T-helper 2 cell (primary cell): ENCODE measurements around the gene RHOF.
"Not testable (repeated sequence)": the region's sequence is repeated elsewhere in the genome, so short reads cannot be mapped to it uniquely, and the experiment has no call there.

Experiments used
- DNase-seq, 5 experiments: peaks; one replicate each; pipeline versions ENCODE4 v3.0.0 to v3.0.0-alpha.2; 2012 to 2022

The RHOF gene

DNA sequence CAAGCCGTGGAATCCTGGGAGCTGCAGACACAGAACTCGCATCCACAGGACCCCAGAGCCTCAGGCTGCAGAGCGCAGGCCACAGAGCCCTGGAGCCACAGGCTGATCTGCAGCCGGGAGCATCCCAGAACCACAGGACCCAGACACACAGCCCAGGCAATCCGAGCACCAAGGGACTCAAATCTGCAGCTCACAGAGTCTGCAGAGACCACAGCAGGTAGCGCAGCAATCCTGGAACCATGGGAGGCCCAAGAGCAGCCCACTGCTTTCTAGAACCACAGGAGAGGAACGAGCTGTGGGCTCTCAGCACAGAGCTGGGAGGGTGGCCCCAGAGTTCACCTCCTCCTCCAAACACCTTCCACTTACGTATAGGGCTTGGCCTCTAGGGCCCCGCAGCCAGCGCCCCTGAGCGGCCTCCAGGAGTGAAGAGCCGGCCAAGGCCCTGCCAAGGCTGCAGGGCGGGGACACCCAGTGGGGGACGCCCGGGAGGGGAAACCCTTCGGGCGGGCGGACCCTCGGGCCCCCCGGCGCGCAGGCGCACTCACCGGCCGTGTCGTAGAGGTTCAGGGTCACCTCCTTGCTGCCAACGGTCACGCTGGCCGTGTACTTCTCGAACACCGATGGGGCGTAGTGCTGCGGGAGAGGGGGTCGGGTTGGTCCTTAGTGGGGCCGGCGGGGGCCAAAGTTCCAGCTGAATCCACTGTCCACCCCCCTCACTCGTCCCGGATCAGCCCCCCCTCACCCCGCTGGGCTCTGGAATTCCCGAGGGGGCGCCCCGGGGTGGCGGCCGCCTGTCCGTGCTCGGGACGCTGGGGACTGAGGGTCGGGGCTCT lies 665 bp downstream of the RHOF start:
- DNase-seq = peak in 3 of 5 experiments; percentile 50 to 78 (median 60)

DNA sequence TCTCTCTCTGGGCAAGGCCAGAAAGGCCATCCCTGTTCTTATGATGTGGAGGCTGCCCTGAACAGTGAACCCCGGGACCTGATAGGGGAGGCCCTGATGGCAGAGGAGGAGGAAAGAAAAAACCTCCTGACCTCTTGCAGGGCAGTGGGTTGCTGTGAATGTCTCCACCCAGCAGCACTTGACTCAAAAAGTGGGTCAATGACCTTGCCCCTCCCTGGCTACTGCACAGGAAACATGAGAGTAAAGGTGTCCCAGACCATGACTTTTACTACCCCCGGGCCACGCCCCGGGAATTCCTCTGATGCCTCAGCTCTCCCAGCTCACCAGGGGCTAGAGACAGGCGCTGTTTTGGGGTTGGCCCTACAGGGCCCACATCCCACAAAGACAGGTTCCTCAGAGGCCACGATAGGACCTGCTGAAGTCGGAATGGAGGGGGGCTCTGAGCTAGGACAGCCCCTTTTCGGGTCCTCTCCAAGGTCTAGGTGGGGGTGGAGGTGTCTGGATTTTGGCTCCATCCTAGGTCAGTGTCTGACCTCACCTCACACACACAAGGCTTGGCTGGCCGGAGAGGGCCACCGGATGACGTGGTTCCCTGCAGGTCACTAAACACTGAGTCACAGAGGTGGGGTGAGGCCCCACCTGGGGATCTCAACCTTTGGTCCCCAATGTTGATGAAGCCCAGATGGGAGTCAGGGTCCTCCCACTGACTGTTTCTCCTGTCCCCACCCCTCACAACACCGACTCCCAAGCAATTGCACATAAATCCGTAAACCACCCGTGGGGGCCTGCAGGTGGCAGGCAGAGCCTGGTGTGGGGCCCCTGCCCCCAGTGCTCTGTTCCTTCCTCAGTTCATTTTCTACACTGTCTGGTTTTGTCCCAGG lies 1.6 kb downstream of the RHOF start:
- peak in 2 of 5 experiments; percentile 31 to 69 for DNase-seq

DNA sequence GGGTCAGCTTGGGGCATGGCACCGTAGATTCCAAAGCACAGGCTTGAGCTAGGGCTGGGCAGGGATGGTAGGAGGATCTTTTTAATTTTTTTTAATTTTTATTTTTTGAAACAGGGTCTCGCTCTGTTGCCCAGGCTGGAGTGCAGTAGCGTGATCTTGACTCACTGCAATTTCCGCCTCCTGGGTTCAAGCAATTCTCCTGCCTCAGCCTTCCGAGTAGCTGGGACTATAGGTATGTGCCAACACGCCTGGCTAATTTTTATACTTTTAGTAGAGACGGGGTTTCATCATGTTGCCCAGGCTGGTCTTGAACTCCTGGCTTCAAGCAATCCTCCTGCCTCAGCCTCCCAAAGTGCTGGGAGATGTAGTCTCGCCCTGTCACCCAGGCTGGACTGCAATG lies 2.7 kb downstream of the RHOF start:
- not testable (repeated sequence) for DNase-seq

DNA sequence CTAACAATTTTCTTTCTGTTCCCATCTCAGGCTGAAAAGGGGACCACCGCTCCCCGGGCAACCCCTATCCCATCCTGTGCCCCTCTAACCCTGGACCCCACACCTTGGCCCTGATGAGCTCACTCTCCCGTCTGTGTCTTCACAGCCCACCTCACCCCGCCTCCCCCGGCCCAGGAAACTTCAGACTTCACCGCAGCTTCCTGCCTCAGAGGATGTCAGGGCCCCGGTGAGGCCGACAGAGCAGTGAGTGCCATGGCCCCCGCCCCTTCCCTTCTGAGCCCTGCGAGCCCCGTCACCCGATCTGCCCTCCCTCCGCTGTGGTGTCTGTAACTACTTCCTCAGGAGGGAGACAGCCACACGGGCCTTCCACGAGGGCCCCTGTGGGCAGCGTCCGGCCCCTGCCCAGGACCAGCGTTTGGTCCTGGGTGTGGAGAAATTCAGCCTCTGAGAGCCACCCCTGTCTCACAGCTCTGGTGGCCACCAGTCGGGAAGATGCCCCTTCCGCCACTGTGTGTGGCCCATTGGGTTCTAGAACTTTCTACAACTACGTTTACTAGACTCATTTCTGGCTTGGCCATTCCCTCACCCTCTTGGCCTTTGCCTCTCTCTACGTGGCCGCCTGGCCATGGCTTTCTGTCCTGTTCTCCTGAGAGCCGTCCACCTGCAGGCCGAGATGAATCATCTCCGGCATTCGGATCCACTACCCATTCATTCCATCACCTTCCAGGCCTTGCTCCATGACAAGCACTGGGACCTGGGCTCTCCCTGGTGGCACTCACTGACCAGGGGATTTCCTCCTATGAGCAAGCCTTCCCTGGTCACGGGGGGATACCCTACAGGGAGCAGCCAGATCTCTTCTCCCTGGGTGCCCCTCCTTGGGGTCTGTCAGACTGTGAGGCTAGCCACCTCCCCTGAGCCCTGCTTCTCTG lies 3.4 kb downstream of the RHOF start:
- DNase-seq = peak; percentile 80 to 98 (median 93)

DNA sequence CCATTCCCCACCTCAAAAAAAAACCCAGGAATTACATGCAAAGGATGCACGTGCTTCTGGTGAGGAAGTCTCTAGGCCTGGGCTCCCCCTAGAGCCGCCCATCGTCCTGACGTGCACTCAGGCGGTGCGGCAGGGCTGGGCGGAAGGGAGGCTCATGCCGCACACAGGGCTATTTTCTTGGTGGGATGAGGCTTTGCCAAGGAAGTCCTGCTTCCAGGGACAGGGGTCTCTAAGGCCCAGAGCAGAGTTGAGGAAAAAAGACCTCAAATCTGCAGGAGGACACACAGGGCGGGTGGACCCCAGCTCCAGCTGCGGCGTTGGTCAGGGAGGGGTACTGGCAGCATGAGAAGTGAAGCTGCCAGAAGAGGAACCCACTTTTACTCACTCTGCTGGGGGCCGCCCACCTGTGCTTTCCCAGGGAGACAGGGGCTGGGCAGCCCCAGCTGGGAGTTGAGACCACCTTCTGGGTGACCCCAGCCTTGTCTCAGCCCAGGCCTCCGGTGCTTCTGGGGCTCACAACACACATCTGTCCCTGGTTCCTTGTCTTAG lies 4.2 kb downstream of the RHOF start:
- DNase-seq = peak in 2 of 5 experiments; percentile 65 to 71

DNA sequence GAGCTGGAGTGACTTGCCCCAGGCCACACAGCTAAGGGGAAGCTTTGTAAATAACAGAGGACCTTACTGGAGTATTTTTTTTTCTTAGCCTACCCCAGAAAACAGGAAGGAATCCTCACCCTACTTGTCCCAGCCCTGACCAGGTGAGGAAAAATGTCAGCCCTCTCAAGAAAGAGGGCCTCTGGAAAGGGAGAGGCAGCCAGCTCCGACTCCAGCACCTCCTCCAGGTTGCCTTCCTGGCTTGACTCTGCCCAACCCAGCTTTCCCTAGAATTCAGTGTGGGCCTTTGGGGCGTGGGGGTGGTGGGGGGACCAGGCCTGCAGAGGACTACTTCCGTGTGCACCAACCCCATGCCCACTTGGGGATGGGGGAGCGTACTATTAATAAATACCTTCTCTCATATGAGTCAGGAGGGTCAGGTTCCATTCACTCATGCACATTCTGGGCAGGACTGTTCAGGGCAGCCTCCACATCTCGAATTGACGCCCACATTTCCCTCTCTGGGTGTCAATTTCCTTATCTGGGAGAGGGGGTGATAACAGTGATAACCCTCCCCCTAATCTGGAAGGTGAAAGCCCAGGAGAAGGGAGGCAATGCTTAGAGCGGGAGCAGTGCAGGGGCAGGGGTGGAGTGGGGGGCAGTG lies 5.2 kb downstream of the RHOF start:
- DNase-seq = peak in 1 of 5 experiments; percentile 44

DNA sequence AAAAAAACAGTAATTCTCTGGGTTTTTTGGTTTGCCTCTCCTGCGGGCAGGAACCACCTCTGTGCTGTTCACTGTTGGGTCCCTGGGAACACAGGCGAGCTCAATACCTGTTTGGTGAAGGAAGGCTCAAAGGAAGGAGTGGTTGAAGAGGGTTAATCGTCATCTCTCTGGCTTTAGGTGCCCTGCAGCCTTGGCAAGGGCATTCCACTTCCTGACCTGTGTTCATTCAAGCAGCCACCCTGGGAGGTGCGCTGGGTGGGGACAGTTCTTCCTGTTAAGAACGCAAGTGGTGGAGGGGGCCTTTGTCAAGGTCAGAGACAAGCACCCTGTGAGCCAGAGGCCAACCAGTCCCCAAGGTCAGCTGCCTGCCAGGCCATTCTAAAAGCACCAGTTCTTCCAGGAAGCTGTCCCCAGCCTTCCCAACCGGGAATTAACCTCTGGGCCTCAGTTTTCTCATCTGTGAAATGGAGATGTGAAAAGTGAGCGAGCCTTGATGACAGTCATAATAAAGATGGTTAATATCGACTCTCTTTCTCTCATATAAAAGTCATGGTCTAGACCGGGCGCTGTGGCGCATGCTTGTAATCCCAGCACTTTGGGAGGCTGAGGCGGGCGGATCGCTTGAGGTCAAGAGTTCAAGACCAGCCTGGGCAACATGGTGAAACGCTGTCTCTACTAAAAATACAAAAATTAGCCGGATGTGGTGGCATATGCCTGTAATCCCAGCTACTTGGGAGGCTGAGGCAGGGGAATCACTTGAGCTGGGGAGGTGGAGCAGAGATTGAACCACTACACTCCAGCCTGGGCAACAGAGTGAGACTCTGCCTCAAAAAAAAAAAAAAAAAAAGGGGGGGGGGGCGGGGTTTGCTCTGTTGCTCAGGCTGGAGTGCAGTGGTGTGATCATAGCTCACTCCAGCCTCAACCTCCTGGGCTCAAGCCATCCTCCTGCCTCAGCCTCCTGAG lies 6.1 kb downstream of the RHOF start:
- DNase-seq = peak in 3 of 5 experiments; percentile 48 to 75 (median 65)

DNA sequence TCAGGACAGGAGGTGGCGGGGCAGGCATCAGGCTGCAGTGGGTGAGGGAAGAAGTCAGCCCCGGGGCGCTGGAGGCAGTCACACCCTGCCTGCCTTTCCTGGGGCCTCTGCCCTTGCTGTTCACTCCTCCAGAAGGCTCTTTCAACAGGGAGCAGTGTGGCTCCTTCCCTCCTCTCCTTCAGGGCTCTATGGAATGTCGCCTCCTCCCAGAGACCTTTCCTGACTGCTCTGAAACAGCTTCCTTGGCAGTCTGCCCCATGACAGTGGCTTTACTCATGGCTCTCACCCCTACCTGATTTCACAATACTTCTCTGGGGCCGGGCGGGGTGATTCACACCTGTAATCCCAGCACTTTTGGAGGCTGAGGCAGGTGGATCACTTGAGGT lies 7.1 kb downstream of the RHOF start:
- peak in 3 of 5 experiments; percentile 36 to 79 (median 64) for DNase-seq

DNA sequence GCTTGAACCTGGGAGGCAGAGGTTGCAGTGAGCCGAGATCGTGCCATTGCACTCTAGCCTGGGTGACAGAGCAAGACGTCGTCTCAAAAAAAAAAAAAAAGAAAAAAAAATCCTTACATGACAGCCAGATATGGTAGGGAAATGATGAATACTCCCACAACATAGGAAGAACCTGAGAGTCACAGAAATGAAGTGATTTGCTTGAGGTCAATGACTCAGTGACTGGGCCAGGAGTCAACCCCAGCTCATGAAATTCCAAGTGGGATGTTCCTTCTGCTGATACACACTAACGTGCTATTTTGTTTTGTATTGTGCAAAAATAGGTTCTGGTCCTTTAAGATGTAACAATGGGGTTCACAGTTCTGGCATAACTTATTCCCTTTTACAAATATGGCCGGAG lies 9.0 kb downstream of the RHOF start:
- no peak for DNase-seq

DNA sequence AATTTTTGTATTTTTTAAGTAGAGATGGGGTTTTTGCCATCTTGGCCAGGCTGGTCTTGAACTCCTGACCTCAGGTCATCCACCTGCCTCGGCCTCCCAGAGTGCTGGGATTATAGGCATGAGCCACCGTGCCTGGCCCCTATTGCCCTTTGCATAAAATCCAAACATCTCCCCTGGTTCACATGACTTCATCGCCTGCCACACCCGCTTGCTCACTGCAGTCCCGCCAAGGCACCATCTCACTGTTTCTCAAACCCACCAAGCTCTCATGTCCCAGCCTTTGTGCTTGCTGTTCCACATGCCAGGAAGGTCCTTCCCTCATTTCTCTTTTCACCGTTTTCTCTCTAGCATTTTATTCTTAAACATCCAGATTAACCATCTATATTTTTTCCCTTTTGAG lies 9.7 kb downstream of the RHOF start:
- DNase-seq = no peak

DNA sequence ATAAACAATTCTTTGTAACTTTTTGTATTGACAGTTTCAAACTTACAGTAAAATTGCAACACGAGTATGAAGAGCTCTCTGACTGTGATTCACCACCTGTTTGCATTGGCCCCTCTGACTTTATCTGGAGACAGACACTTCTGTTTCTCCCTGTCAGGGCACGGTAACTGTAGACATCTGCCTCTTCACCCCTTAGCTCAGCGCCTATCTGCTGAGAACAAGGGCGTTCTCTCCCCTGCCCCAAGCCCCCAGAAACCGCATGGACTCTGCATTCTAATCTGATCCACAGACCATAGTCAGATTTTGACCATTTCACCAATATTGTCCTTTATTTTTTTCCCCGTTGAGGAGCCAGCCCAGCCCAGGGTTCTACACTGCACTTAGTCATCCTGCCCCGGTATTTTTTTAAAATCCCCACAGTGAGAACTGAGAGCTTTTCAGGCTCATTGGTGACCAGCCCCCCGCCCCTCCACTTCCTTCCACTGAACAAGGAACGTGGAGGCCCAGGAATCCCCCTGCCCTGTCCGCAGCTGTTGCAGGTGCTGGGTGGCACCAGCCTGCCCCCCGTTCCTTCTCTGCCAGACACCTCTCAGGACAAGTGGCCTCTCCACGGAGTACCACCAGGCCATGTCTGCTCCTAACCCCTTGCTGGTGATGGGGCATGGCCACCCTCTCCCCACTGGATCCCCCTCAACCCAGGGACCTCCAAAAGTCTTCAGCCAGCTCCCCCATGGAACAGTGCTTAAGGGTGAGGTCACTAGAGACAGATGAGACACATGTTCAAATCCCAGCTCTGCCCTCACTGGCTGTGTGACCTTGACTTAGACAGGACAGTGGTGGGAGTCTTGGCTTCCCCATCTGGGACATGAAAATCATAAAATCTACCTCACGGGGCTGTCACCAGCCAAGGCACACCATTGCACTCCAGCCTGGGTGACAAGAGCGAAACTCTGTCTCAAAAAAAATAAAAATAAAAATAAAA lies 11.2 kb downstream of the RHOF start:
- DNase-seq = peak in 3 of 5 experiments; percentile 37 to 64 (median 46)

DNA sequence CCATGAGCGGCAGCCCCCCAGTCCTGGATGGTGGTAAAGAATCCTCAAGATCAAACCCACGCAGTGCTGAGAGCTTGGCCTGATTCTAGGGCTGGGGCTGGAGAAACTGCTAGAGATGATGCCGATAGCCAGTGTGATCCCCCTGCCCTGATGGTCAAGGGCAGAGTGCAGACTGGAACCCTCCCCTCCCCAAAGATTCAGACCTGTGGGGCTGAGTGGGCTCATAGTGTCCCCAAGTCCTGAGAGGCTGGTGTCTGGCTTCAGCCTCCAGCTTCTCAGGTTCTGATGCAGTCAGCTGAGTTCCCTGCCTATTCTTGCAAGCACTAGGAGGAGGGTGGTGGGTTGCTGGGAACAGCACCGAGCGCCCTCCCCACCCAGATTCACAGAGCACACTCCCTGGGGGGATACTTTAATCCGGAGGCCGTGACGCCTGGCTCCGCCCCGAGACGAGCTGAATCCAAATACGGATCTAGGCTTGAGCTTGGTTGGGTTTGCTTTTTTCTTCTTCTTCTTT lies 11.9 kb downstream of the RHOF start:
- no peak for DNase-seq

DNA sequence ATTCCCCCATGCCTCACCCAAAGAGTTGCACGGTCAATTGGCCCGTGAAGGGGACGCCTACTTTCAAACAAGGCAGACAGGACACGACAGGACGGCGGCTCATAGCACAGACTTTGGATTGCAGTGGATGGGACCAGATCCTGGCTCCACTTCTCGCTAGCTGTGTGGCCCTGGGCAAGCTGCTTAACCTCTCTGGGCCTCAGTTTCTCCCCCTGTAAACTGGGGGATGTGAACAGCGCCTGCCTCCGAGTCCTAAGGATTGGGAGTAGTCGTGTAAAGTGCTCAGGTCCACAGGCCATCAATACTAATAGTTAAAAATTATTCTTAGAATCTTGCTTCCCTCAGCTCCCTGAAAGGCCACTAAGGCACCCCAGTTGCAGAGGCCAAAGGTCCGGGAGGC lies 13.1 kb downstream of the RHOF start:
- no peak for DNase-seq

DNA sequence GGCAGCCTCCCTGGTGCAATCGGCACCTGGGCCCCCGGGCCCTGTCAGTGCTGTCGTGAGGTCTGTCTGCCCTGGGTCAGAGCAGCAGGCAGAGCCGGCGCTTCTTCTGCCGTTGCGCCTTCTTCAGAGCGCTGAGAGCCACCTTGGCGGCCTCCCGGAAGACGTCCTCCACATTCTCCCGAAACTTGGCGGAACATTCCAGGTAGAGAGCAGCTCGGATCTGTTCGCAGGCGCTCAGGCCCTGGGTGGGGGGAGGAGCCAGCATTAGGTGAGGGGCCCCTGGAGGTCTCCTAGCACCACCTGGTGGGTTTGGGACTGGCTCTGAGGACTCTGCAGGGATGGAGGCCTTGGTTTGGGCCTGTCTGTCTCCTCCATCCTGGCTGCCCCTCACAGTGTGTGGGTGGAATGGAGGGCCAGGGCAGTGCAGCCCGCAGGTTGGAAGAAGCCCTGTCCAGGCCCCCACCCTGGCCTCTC lies 14.0 kb downstream of the RHOF start:
- no peak for DNase-seq

DNA sequence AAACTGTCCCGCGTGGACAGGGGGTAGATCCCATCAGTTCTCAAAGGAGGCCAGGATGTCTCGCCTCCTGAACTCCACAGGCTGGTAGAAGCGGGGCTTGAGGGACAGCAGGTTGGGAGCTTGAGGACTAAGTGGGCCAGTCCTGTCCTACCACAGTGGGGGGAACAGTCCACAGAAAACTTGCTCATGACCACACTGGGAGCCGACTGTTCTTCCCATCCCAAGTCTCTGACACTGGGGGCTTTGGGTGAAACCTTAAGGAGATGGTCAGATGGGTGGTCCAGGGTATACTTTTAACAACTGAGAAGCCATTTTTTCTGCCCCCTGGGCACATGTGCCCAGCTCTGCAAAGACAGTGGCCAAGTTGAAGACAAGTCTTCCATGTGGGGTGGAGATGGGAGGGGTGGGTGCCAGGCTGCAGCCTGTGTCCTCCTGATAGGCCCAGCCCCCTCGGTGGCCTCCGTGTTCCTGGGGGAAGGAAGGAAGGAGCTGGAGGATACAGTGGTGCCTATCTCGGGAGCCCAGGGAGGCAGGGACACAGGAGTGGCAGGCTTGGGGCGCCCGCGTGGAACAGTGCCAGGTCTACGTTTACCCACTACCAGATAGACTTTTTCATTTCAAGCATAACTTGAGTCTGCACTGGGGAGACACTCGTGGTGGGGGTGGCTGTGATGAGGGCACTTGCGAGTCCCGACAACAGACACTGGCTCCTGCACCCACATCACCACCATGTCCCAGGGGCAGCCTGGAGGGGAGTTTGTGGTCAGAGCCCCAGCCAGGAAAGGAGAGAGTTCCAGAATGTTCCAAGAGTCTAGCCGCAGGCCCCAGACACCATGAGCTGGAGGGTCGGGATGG lies 14.7 kb downstream of the RHOF start:
- DNase-seq = no peak

DNA sequence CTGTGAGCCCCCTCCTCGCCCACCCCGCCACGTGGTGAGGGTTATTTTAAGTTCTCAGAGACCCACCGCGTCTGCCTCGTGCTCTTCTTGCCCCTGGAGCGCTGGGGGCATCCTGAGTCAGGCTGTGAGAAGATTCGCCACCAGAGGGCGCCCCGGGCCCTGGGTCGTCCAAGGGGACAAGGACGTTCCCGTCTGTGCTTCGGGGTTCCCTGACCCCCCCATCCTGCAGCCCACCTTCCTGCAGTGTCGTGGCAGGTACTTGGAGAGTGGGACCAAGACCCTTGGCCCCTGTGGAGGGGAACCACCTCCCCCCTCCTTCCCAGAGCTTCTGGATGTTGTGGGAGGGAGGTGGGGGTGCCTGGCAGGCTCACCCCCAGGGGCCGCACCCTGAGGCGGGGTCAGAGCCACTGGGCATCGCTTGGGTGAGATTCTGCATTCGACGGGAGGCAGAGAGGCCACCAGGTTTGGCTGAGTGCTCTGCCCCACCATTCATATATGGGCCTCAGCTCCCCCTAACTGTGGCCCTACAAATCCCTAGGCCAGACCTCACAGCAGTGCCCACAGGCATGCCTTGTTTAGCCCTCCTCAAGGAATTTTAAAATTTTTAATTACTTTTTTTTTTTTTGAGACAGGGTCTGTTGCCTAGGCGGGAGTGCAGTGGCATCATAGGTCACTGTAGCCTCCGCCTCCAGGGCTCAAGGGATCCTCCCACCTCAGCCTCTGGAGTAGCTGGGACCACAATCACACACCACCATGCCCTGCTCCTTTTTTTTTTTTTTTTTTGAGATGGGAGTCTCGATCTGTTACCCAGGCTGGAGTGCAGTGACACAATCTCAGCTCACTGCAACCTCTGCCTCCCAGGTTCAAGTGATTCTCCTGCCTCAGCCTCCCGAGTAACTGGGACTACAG lies 17.0 kb downstream of the RHOF start:
- DNase-seq = peak; percentile 75 to 87 (median 82)

DNA sequence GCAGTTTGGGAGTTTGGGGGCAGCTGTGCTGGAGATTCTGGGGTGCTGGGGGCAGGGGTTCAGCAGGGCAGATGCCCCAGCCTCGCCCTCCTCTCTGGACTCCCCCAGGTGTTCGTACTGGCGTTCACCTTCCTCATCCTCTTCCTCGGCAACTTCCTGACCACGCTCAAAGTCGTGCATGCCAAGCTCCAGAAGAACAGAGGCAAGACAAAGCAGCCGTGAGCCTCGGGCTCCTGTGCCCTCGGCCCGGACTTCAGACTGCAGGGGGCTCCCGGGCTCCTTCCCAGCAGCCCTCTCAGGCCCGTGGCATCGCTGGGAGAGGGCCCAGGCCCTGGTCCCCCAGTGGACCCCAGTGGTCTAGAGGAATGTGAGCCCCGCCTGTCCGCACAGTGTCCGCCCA lies 18.0 kb downstream of the RHOF start:
- DNase-seq = no peak
